CD4-positive, alpha-beta memory T cell (primary cell): ENCODE data around the gene ZNF879. TPM values are rescaled to one million over a fixed set of nuclear protein-coding genes. Genes with fewer than 3 reads are reported as not detected.

Experiments used
- CTCF ChIA-PET: fragments of 350-600 bp; sonication (Branson Sonifier 250); formaldehyde crosslinking; loops from one replicate; lab custom pipeline; 2021; ENCODE audit warnings: inconsistent platforms; ENCODE audit not compliant: partially characterized antibody; lab: Charles Lee
- POLR2A ChIA-PET: fragments of 350-600 bp; sonication (Branson Sonifier 250); formaldehyde crosslinking; loops from one replicate; lab custom pipeline; 2021; ENCODE audit not compliant: partially characterized antibody; lab: Charles Lee
- DNase-seq, 5 donors: peaks; one replicate each; pipeline versions ENCODE4 v3.0.0 to v3.0.0-alpha.2; 2020 to 2022; ENCODE audit warnings: mixed read lengths in 1 of 5
- H3K27ac ChIP-seq: one replicate; pipeline ENCODE4 v1.7.0; 2013; ENCODE audit warnings: low read depth, low read length
- H3K27me3 ChIP-seq: 2 replicates; pipeline ENCODE4 v1.7.0; 2013; ENCODE audit warnings: mild to moderate bottlenecking, low read length, moderate library complexity; ENCODE audit not compliant: insufficient read depth
- H3K36me3 ChIP-seq: 2 replicates; pipeline ENCODE4 v1.7.0; 2013; ENCODE audit warnings: mild to moderate bottlenecking, low read length, moderate library complexity; ENCODE audit not compliant: insufficient read depth
- H3K4me1 ChIP-seq: 2 replicates; pipeline ENCODE4 v1.7.0; 2013; ENCODE audit warnings: mild to moderate bottlenecking, low read length, moderate library complexity; ENCODE audit not compliant: insufficient read depth
- H3K4me3 ChIP-seq, 2 donors: one replicate each; pipeline ENCODE4 v1.7.0; 2013; ENCODE audit warnings: low read length in 2 of 2, mild to moderate bottlenecking in 1 of 2
- H3K9me3 ChIP-seq, 2 donors: one replicate each; pipeline ENCODE4 v1.7.0; 2013; ENCODE audit warnings: low read length in 2 of 2, control low read depth in 1 of 2; ENCODE audit not compliant: control insufficient read depth in 1 of 2
- H3K27ac Mint-ChIP-seq, 7 donors: one replicate each; pipeline ENCODE4 v1.8.0; 2020 to 2021; ENCODE audit warnings: mixed read lengths in 7 of 7, mild to moderate bottlenecking in 6 of 7, inconsistent platforms in 3 of 7, moderate library complexity in 3 of 7
- H3K27me3 Mint-ChIP-seq, 2 donors: one replicate each; pipeline ENCODE4 v1.8.0; 2020 to 2021; ENCODE audit warnings: mixed read lengths in 2 of 2
- H3K36me3 Mint-ChIP-seq, 2 donors: one replicate each; pipeline ENCODE4 v1.8.0; 2020 to 2021; ENCODE audit warnings: mixed read lengths in 2 of 2, inconsistent platforms in 1 of 2, mild to moderate bottlenecking in 1 of 2
- H3K4me1 Mint-ChIP-seq, 4 donors: one replicate each; pipeline ENCODE4 v1.8.0; 2020 to 2021; ENCODE audit warnings: mixed read lengths in 4 of 4, mild to moderate bottlenecking in 1 of 4
- H3K4me3 Mint-ChIP-seq, 8 donors: one replicate each; pipeline ENCODE4 v1.8.0; 2020 to 2021; ENCODE audit warnings: mixed read lengths in 8 of 8, mild to moderate bottlenecking in 7 of 8, moderate library complexity in 6 of 8, inconsistent platforms in 3 of 8
- H3K9me3 Mint-ChIP-seq, 8 donors: one replicate each; pipeline ENCODE4 v1.8.0; 2020 to 2021; ENCODE audit warnings: mixed read lengths in 8 of 8, mild to moderate bottlenecking in 5 of 8, inconsistent platforms in 3 of 8, moderate library complexity in 1 of 8
- intact Hi-C: fragments of 100-400 bp; cut with micrococcal nuclease; formaldehyde crosslinking; loops from one replicate; pipeline ENCODE4 v1.15.1; 2023
- polyA plus RNA-seq, 2 donors: library from polyadenylated mRNA; unstranded; fragments of 300-500 nt; fragmentation: Illumina TruSeq; gene quantifications; one replicate each; pipeline ENCODE4 v1.2.3, GENCODE V29; 2021
- total RNA-seq, 2 experiments: library from RNA; stranded (reverse); gene quantifications; one replicate each; pipeline ENCODE4 v1.2.3, GENCODE V29; 2021

ZNF879 gene
- total and polyA plus RNA-seq, 4 experiments from 2014 or later, result 3.2 to 16.3 (median 10.2) TPM

GRCh38 chr5:178988436-178989220, 35.0 kb upstream of the ZNF879 start:
- Mint-ChIP-seq H3K27ac (no peak overlapping the region), H3K36me3 (no peaks in the 10 kb centered on the region), H3K4me1 (no peaks in the 10 kb centered on the region), H3K9me3 (peaks cover 0 to 19% (median 11%) of the 10 kb centered on the region in 8 donors), H3K27me3 (peaks cover 0 to 12% of the 10 kb centered on the region in 2 donors), H3K4me3 (no peak overlapping the region)
- no peak for DNase-seq
- no peak overlapping the region for H3K4me3 ChIP-seq
- H3K36me3 ChIP-seq, result no peaks in the 10 kb centered on the region
- no peaks in the 10 kb centered on the region for H3K27me3 ChIP-seq
- ChIA-PET POLR2A (no interaction called here), CTCF (no interaction called here)
- no peaks in the 10 kb centered on the region for H3K9me3 ChIP-seq
- H3K4me1 ChIP-seq, result no peaks in the 10 kb centered on the region
- H3K27ac ChIP-seq, result no peak overlapping the region
- intact Hi-C loops, result no loop called here

DNA sequence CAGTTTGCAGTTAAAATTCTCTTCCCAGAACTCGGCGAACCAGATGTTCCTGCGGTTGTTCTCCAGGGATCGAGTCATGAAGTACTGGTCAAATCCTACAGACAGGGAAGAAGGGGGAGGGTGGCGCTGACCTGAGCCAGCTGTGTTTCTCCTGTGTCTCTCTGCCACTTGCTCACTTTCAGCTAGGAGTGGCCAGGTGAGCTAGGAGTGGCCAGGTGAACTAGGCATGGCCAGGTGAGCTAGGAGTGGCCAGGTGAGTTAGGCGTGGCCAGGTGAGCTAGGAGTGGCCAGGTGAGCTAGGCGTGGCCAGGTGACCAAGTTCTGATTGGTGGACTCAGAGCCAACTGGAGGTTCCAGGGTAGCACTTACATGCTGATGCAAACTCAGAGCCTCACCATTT, 34.3 kb upstream of the ZNF879 start:
- peaks cover 1 to 12% of the 10 kb centered on the region in 2 donors for H3K27me3 Mint-ChIP-seq
- Histone ChIP-seq H3K9me3 (no peaks in the 10 kb centered on the region), H3K27me3 (no peaks in the 10 kb centered on the region), H3K36me3 (no peaks in the 10 kb centered on the region), H3K4me1 (no peaks in the 10 kb centered on the region), H3K27ac (no peak overlapping the region), H3K4me3 (no peak overlapping the region)
- no peaks in the 10 kb centered on the region for H3K36me3 Mint-ChIP-seq
- no peak overlapping the region for H3K4me3 Mint-ChIP-seq
- H3K9me3 Mint-ChIP-seq, result peaks cover 0 to 19% (median 11%) of the 10 kb centered on the region in 8 donors
- CTCF ChIA-PET, result no interaction called here
- H3K4me1 Mint-ChIP-seq, result no peaks in the 10 kb centered on the region
- POLR2A ChIA-PET, result no interaction called here
- DNase-seq, result no peak
- intact Hi-C loops, result no loop called here
- no peak overlapping the region for H3K27ac Mint-ChIP-seq

- no peaks in the 10 kb centered on the region for H3K36me3 ChIP-seq
- DNase-seq, result no peak
- intact Hi-C loops, result no loop called here
- Mint-ChIP-seq H3K36me3 (no peaks in the 10 kb centered on the region), H3K4me1 (peaks cover 0 to 4% (median 2%) of the 10 kb centered on the region in 4 donors), H3K9me3 (peaks cover 0 to 19% (median 7%) of the 10 kb centered on the region in 8 donors), H3K27ac (no peak overlapping the region), H3K4me3 (no peak overlapping the region), H3K27me3 (peaks cover 6 to 14% of the 10 kb centered on the region in 2 donors)
- CTCF ChIA-PET, result no interaction called here
- POLR2A ChIA-PET, result no interaction called here
- no peaks in the 10 kb centered on the region for H3K27me3 ChIP-seq
- no peaks in the 10 kb centered on the region for H3K4me1 ChIP-seq
- H3K4me3 ChIP-seq, result no peak overlapping the region
- H3K27ac ChIP-seq, result no peak overlapping the region
- no peaks in the 10 kb centered on the region for H3K9me3 ChIP-seq
Measured at GRCh38 chr5:178990491-178990890, 33.1 kb upstream of the ZNF879 start.

- peaks cover 10 to 19% of the 10 kb centered on the region in 2 donors for H3K27me3 Mint-ChIP-seq
- H3K4me1 Mint-ChIP-seq, result peaks cover 0 to 5% (median 3%) of the 10 kb centered on the region in 4 donors
- peaks cover 0 to 19% (median 8%) of the 10 kb centered on the region in 8 donors for H3K9me3 Mint-ChIP-seq
- intact Hi-C loops, result no loop called here
- no peak overlapping the region for H3K27ac ChIP-seq
- no peak overlapping the region for H3K27ac Mint-ChIP-seq
- ChIA-PET CTCF (no interaction called here), POLR2A (no interaction called here)
- DNase-seq, result no peak
- no peaks in the 10 kb centered on the region for H3K9me3 ChIP-seq
- no peak overlapping the region for H3K4me3 ChIP-seq
- H3K4me3 Mint-ChIP-seq, result no peak overlapping the region
- H3K36me3 ChIP-seq, result no peaks in the 10 kb centered on the region
- H3K4me1 ChIP-seq, result no peaks in the 10 kb centered on the region
- no peaks in the 10 kb centered on the region for H3K36me3 Mint-ChIP-seq
- no peaks in the 10 kb centered on the region for H3K27me3 ChIP-seq
Measured at GRCh38 chr5:178991190-178992145, 32.1 kb upstream of the ZNF879 start.

- Mint-ChIP-seq H3K4me1 (peaks cover 0 to 5% (median 3%) of the 10 kb centered on the region in 4 donors), H3K27ac (no peak overlapping the region), H3K9me3 (peaks cover 0 to 15% (median 7%) of the 10 kb centered on the region in 8 donors), H3K27me3 (peaks cover 10 to 21% of the 10 kb centered on the region in 2 donors), H3K4me3 (no peak overlapping the region), H3K36me3 (no peaks in the 10 kb centered on the region)
- H3K36me3 ChIP-seq, result no peaks in the 10 kb centered on the region
- H3K27ac ChIP-seq, result no peak overlapping the region
- intact Hi-C loops, result no loop called here
- H3K9me3 ChIP-seq, result no peaks in the 10 kb centered on the region
- CTCF ChIA-PET, result interaction anchor here (0.6 kb wide), 1 partner anchor 34 kb away, joined by 4 read pairs; no protein-coding TSS in a partner anchor
- POLR2A ChIA-PET, result no interaction called here
- no peaks in the 10 kb centered on the region for H3K27me3 ChIP-seq
- no peak overlapping the region for H3K4me3 ChIP-seq
- no peak for DNase-seq
- H3K4me1 ChIP-seq, result no peaks in the 10 kb centered on the region
Measured at GRCh38 chr5:178992291-178992895, 31.2 kb upstream of the ZNF879 start.

- ChIA-PET POLR2A (no interaction called here), CTCF (no interaction called here)
- no peak overlapping the region for H3K27ac ChIP-seq
- no peak overlapping the region for H3K4me3 Mint-ChIP-seq
- H3K36me3 Mint-ChIP-seq, result no peaks in the 10 kb centered on the region
- H3K4me3 ChIP-seq, result no peak overlapping the region
- H3K27ac Mint-ChIP-seq, result no peak overlapping the region
- H3K4me1 ChIP-seq, result no peaks in the 10 kb centered on the region
- no peaks in the 10 kb centered on the region for H3K27me3 ChIP-seq
- DNase-seq, result no peak
- H3K4me1 Mint-ChIP-seq, result peaks cover 0 to 5% (median 3%) of the 10 kb centered on the region in 4 donors
- intact Hi-C loops, result no loop called here
- H3K27me3 Mint-ChIP-seq, result peaks cover 10 to 21% of the 10 kb centered on the region in 2 donors
- H3K36me3 ChIP-seq, result no peaks in the 10 kb centered on the region
- H3K9me3 Mint-ChIP-seq, result peaks cover 0 to 13% (median 4%) of the 10 kb centered on the region in 8 donors
- no peaks in the 10 kb centered on the region for H3K9me3 ChIP-seq
Measured at GRCh38 chr5:178993236-178993765, 30.3 kb upstream of the ZNF879 start.
